Heart left ventricle (tissue), 13 donors: ENCODE data around the gene ANK3.

Experiments used
- POLR2A ChIP-seq, 2 donors: fragments of 450-650 bp; IDR thresholded peaks; one replicate each; pipeline ENCODE4 v1.6.1; 2017; ENCODE audit warnings: antibody characterized with exemption in 2 of 2, mild to moderate bottlenecking in 2 of 2, moderate library complexity in 2 of 2
- TF ChIP-seq, protein P1 (sequence below), 12 donors: fragments of 200-600 bp; sonication (generic) in 4 of 12; IDR thresholded peaks; one replicate each; pipeline versions ENCODE4 v1.5.0 to v1.8.0; 2018 to 2022; ENCODE audit warnings: antibody characterized with exemption in 12 of 12, mild to moderate bottlenecking in 5 of 12
- donor health status: ischemic (EF 13 %, LVEDD 7.1; RV severe dilation, severe dysfunction).
- donor health status: DM: no; HTN: yes; CAD: no.
- donor health status: DM: no; HTN: no; CAD: no.
- donor health status: ischemic (EF 25% LVEDD 6.9; RV normal size, moderate dysfunction).
- donor health status: ischemic (EF 25% LVEDD 5.7; RV mildly dilated, moderate dysfunction).
- donor health status: ischemic (EF 35%, LVEDD 5.7; RV mildly dilated, moderate dysfunction).
- donor health status: nonischemic (EF 11% LVEDD 7.7; RV severe dilation, severe dysfunction).
- donor health status: DM: yes; HTN: yes; CAD: no.
- donor health status: PGD.
- donor health status: ischemic (EF 29% LVEDD 5.4; RV normal size, mild dysfunction).
- donor health status: nonischemic (EF 23%, LVEDD 6.1; RV moderate dilation, normal function).

DNA sequence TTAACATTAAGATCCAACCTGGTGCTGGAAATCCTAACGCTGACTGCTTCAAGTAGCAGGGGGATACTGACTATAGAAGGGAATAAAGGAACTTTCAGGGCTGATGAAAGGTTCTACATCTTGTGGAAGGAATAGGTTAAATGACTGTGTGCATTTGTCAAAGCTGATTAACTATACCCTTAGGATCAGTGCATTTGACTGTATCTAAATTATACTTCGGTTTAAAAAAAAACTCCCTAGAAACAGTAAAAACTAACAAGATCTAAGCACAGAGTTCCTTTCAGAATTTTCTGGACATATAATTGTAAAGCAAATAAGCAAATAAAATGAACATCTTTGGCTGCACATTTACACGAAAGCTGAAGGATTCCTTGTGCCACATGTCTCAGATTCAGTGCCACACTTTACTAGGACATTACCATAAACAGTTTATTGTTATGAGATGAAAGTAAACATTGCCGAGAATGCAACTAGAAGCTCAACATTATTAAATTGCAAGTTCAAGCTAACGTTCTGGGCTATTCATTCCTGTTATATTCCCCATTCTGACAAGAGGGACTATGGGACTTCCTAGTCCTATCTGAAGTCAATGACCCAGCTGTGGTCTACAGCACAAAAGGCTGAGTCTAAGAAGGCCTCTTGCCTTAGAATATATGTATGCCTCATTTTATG lies 20.7 kb downstream of the ANK3 start:
- TF ChIP-seq, protein P1, sequence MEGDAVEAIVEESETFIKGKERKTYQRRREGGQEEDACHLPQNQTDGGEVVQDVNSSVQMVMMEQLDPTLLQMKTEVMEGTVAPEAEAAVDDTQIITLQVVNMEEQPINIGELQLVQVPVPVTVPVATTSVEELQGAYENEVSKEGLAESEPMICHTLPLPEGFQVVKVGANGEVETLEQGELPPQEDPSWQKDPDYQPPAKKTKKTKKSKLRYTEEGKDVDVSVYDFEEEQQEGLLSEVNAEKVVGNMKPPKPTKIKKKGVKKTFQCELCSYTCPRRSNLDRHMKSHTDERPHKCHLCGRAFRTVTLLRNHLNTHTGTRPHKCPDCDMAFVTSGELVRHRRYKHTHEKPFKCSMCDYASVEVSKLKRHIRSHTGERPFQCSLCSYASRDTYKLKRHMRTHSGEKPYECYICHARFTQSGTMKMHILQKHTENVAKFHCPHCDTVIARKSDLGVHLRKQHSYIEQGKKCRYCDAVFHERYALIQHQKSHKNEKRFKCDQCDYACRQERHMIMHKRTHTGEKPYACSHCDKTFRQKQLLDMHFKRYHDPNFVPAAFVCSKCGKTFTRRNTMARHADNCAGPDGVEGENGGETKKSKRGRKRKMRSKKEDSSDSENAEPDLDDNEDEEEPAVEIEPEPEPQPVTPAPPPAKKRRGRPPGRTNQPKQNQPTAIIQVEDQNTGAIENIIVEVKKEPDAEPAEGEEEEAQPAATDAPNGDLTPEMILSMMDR (IDR thresholded peaks at IDR 0.05): no peak
- TF ChIP-seq POLR2A (IDR thresholded peaks at IDR 0.05): no peak
